Parathyroid adenoma (tissue), 2 donors: ENCODE results near the gene TMX4.

ENCODE experiments used
- H2AFZ ChIP-seq: fragments of 300-600 bp; sonication (generic); one replicate; pipeline ENCODE4 v1.7.0; 2017; ENCODE audit warnings: antibody characterized with exemption, mild to moderate bottlenecking
- H3K27ac ChIP-seq: fragments of 300-600 bp; sonication (generic); one replicate; pipeline ENCODE4 v1.7.0; 2017
- H3K27me3 ChIP-seq: fragments of 300-600 bp; sonication (generic); one replicate; pipeline ENCODE4 v1.7.0; 2017; ENCODE audit warnings: low read length; ENCODE audit not compliant: control insufficient read depth, insufficient read depth
- H3K36me3 ChIP-seq: fragments of 300-600 bp; sonication (generic); one replicate; pipeline ENCODE4 v1.7.0; 2017; ENCODE audit warnings: low read length; ENCODE audit not compliant: control insufficient read depth, insufficient read depth
- H3K4me1 ChIP-seq: fragments of 300-600 bp; sonication (generic); one replicate; pipeline ENCODE4 v1.7.0; 2017; ENCODE audit warnings: control low read depth
- H3K4me2 ChIP-seq: fragments of 300-600 bp; sonication (generic); one replicate; pipeline ENCODE4 v1.7.0; 2017; ENCODE audit warnings: low read length
- H3K4me3 ChIP-seq: fragments of 300-600 bp; sonication (generic); one replicate; pipeline ENCODE4 v1.7.0; 2017; ENCODE audit warnings: low read depth, low read length
- H3K79me2 ChIP-seq: fragments of 300-600 bp; sonication (generic); one replicate; pipeline ENCODE4 v1.7.0; 2017; ENCODE audit warnings: control low read depth
- H3K9ac ChIP-seq: fragments of 300-600 bp; sonication (generic); one replicate; pipeline ENCODE4 v1.7.0; 2017; ENCODE audit warnings: mild to moderate bottlenecking
- H3K9me3 ChIP-seq: fragments of 300-600 bp; sonication (generic); one replicate; pipeline ENCODE4 v1.7.0; 2017; ENCODE audit warnings: low read length; ENCODE audit not compliant: control insufficient read depth
- TF ChIP-seq, protein P1 (sequence below): fragments of 300-600 bp; sonication (generic); IDR thresholded peaks from one replicate; pipeline ENCODE4 v1.7.0; 2017; ENCODE audit warnings: antibody characterized with exemption, mild to moderate bottlenecking
- donor health status: primary hyperparathyroidism.

TMX4 gene

DNA sequence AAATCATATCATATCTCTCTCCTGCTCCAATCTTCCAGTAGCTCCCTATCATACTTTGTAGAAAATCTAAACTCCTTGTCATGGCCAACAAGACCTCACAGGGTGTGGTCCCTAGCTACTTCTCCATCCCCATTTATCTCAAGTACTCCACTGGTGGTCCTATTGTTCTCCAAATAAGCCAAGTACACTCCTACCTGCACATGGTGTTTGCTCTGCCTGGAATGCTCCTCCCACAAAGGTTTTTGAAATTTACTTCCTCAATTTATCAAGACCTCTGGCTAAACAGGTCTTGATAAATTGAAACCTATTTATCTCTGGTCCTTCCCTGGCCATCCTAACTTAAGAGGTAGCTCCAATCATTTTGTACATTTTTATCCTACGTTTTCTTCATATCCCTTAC lies 12.1 kb downstream of the TMX4 start:
- Histone ChIP-seq H3K4me1 (peaks cover 2% of the 10 kb centered on the region), H3K36me3 (no peaks in the 10 kb centered on the region), H3K9ac (no peak overlapping the region), H3K27me3 (no peaks in the 10 kb centered on the region), H3K9me3 (no peaks in the 10 kb centered on the region), H3K79me2 (peaks cover 4% of the 10 kb centered on the region), H2AFZ (no peak overlapping the region), H3K4me2 (no peak overlapping the region), H3K4me3 (no peak overlapping the region), H3K27ac (no peak overlapping the region)
- TF ChIP-seq, protein P1, sequence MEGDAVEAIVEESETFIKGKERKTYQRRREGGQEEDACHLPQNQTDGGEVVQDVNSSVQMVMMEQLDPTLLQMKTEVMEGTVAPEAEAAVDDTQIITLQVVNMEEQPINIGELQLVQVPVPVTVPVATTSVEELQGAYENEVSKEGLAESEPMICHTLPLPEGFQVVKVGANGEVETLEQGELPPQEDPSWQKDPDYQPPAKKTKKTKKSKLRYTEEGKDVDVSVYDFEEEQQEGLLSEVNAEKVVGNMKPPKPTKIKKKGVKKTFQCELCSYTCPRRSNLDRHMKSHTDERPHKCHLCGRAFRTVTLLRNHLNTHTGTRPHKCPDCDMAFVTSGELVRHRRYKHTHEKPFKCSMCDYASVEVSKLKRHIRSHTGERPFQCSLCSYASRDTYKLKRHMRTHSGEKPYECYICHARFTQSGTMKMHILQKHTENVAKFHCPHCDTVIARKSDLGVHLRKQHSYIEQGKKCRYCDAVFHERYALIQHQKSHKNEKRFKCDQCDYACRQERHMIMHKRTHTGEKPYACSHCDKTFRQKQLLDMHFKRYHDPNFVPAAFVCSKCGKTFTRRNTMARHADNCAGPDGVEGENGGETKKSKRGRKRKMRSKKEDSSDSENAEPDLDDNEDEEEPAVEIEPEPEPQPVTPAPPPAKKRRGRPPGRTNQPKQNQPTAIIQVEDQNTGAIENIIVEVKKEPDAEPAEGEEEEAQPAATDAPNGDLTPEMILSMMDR, result no peak

DNA sequence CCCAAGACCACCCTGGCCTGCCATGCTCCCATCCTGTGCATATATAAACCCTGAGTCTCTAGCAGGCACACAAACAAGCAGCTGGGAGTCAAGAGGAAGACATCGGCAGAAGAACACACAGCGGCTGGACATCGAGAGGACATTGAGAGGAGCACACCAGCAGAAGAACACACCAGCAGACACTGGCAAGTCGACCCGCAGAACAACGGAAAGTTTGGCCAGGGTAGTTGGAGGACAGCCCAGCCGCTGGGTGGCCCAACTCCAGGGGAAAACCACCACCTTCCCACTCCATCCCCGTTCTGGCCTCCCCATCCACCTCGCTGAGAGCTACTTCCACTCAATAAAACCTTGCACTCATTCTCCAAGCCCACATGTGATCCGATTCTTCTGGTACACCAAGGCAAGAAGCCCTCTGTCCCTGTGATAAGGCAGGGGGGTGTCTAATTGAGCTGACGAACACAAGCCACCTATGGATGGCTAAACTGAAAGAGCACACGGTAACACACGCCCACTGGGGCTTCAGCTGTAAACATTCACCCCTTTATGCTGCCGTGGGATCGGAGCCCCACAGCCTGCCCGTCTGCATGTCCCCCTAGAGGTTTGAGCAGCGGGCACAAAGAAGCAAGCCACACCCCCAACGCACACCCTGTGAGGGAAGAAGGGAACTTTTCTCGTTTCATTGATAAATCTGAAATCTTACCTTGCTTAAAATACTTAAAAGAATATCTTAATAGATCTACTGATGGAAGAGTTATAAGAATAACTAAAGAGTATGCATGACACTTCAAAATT lies 13.8 kb downstream of the TMX4 start:
- H3K27me3 ChIP-seq, result no peaks in the 10 kb centered on the region
- H3K9ac ChIP-seq, result no peak overlapping the region
- no peak overlapping the region for H2AFZ ChIP-seq
- H3K27ac ChIP-seq, result no peak overlapping the region
- H3K4me2 ChIP-seq, result no peak overlapping the region
- H3K9me3 ChIP-seq, result no peaks in the 10 kb centered on the region
- TF ChIP-seq, protein P1, result no peak
- H3K4me3 ChIP-seq, result no peak overlapping the region
- peaks cover 4% of the 10 kb centered on the region for H3K79me2 ChIP-seq
- H3K36me3 ChIP-seq, result no peaks in the 10 kb centered on the region
- H3K4me1 ChIP-seq, result no peaks in the 10 kb centered on the region

DNA sequence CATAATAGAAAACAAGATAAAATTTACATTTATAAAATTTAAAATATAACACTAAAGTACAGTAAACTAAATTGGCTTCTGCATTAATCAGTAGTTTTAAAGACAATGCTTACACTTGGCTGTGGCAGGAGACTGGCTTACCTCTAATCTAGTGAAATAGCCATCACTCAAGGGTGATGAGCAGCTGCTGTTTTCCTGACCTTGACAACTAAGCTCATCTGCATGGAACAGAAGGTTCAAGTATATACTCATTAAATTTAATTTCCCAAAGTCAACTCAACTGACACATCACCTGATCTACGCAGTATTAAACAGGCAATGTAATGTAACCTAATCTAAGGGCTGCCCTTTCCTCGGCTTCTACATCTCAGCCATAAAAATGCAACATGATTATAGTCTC lies 14.5 kb downstream of the TMX4 start:
- Histone ChIP-seq H3K27ac (no peak overlapping the region), H2AFZ (no peak overlapping the region), H3K27me3 (no peaks in the 10 kb centered on the region), H3K4me3 (no peak overlapping the region), H3K4me2 (no peak overlapping the region), H3K4me1 (no peaks in the 10 kb centered on the region), H3K79me2 (peaks cover 4% of the 10 kb centered on the region), H3K9ac (no peak overlapping the region), H3K9me3 (no peaks in the 10 kb centered on the region), H3K36me3 (no peaks in the 10 kb centered on the region)
- TF ChIP-seq, protein P1, result no peak

DNA sequence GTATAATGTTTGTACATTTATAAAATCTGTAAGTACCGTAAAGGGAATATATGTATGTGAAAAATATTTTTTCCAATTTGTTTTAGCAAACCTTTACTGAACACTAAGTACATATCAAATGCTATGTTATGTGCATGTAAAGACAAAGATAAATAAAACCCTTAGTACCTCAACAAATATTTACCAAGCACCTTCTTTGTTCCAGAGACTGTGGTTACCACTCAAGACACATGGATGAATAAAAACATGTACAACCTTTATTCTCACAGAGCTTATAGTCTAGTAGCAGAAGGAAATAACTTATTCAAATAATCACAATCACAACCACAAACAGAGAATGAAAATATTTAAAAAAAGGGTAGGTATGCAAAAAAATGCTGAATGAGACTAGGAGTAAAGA lies 17.5 kb downstream of the TMX4 start:
- no peaks in the 10 kb centered on the region for H3K27me3 ChIP-seq
- no peaks in the 10 kb centered on the region for H3K79me2 ChIP-seq
- no peaks in the 10 kb centered on the region for H3K9me3 ChIP-seq
- no peak overlapping the region for H2AFZ ChIP-seq
- H3K4me3 ChIP-seq, result no peak overlapping the region
- no peak overlapping the region for H3K4me2 ChIP-seq
- H3K27ac ChIP-seq, result no peak overlapping the region
- H3K9ac ChIP-seq, result no peak overlapping the region
- H3K36me3 ChIP-seq, result no peaks in the 10 kb centered on the region
- TF ChIP-seq, protein P1, result no peak
- H3K4me1 ChIP-seq, result no peaks in the 10 kb centered on the region

DNA sequence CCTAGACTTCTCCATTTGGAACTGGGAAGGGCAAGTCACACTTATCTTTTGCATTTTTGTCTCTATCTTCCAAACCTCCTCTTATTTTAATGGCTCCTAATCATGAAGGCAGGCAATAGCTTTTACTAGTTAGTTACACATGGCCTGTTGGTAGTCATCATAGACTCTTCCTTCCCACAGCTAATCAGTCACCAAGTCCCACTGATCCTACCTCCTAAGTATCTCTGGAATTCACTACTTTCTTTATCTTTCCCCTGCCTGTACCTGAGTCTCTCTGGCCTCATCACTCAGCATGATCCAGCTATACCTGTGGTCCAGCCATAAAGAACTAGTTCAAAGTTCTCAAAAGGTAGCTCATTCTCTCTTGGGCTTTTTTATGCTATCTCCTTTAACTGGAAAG lies 18.8 kb downstream of the TMX4 start:
- TF ChIP-seq, protein P1, result no peak
- no peak overlapping the region for H2AFZ ChIP-seq
- H3K4me1 ChIP-seq, result no peaks in the 10 kb centered on the region
- H3K27ac ChIP-seq, result no peak overlapping the region
- no peak overlapping the region for H3K9ac ChIP-seq
- no peaks in the 10 kb centered on the region for H3K27me3 ChIP-seq
- H3K4me2 ChIP-seq, result no peak overlapping the region
- no peaks in the 10 kb centered on the region for H3K36me3 ChIP-seq
- no peak overlapping the region for H3K4me3 ChIP-seq
- H3K9me3 ChIP-seq, result no peaks in the 10 kb centered on the region
- no peaks in the 10 kb centered on the region for H3K79me2 ChIP-seq
